AG08395 (cell line): ENCODE measurements around the gene SDF2L1.

ENCODE experiments used
- DNase-seq: peaks from one replicate; pipeline ENCODE4 v3.0.0; 2012; ENCODE audit warnings: mixed read lengths, low spot score

The SDF2L1 gene

DNA sequence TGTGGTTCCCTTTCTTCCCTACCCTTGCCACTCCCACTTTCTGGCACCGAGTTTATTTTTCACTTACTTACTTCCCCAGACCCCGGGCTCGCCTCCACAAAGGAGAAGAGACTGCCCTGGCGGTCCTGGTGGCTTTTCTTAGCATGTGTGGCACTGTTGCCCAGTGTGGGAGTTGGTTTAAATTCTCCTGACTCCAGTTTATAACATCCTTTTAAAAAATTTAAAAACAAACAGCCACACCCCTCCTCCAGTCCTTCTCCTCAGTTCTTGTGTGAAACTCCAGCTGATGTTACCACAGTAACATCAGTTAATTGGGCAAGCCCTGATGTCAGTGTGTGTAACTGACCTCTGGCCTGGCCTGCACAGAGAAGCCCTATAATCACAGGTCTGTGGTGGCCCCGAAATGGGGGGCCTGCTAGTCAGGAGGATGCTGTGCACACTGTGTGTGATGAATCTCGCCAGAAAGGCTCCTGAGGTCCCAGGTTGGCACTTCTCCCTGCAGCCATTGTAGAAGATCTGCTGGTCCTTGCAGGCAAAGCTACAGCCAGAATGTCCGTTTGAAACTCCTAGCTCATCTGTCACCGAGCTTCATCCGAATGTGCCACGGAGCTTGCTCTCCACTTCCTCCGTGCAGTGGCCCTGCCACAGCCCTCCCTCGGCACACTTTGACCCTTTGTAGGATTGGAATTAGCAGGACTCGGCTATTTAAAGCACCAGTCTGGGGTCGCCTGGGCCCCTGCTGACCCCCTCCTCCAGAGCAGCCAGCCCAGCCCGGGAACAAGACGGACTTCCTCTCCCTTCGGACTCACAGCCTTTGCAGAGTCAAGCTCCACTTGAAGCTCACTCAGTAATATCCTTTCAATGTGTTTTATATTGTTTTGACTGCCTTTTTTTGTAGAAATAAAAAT, 19.8 kb upstream of the SDF2L1 start:
- no peak for DNase-seq

DNA sequence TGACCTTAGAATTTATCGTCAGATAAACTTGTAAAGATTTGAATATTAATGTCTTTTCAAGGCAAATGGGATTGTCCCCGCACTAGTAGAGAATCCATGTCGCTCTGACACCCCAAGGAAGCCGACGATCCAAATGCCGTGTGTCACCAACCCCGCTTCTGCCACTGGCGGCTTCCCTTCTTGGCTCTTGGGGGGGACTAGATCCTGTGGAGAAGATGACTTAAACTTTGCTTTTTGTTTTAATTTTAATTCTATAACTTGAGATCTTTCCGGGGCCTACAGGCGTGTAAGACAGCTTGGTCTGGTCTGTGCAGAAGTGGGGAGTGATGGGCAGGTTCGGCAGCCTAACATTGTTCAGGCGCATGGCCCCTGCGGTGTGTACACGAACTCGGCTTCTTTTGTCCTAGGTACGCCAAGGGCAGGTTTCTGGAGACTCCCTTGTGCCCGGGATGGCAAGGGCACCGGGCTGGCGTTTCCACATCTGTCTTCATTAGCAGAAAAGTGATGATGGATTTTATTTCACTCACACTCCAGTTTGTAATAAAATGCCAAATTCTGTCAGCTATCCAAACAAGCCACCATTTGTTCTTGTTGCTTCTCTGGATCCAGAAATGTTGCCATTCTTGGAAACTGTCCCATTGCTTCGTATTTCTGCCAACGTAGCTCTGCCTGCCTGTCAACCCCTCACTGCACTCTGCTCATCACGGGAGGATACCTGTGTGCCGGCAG, 19.0 kb upstream of the SDF2L1 start:
- DNase-seq, result no peak

DNA sequence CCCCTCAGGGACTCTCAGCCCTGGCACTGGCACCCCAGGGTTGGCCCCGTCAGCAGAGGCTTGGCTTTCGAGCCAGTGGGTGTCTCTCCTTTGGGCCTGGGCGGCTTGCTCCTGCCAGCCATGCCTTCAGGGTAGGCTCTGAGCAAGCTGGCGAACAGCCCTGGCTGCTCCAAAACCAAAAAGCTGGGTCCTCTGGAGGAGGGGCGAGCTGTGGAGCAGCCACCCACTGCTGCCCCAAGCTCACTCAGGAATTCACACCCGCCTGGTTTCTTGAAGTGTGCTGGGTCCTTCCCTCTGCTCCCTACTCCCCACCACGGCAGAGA, 18.5 kb upstream of the SDF2L1 start:
- no peak for DNase-seq

DNA sequence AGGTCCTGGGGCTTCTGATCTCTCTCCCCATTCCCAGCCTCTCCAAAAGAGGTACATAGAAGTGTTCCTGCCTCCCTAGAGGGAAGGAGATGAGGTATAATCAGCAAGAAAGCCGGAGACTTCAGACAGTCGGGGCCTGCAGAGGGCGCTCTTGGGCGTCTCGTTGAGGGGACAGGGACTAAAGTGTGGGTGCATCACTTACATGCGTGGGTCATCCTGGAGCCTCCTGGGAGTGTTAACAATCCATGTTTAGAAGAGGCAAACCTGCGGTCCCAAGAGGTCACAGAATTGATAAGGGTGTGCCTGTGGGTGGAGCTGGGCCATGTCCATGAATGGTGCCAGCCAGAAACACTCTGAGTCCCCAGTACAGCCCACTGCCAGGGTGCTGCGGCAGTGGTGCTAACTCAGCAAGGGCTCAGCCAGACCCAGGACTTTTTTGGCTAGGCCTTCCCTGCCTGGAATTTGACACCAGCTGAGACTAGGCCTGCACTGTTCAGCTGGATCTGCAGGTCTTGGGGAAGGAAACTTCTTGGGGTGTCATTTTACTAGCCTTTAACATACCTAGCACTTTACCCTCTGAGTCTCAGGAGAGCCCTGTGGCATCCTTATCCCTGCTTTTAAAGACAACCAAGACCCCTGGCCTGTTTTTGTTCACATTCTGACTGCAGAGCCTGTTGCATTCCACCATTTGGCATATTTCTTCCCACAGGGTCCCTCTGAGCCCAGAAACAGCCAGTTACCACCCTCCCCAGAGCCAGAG, 17.8 kb upstream of the SDF2L1 start:
- no peak for DNase-seq

DNA sequence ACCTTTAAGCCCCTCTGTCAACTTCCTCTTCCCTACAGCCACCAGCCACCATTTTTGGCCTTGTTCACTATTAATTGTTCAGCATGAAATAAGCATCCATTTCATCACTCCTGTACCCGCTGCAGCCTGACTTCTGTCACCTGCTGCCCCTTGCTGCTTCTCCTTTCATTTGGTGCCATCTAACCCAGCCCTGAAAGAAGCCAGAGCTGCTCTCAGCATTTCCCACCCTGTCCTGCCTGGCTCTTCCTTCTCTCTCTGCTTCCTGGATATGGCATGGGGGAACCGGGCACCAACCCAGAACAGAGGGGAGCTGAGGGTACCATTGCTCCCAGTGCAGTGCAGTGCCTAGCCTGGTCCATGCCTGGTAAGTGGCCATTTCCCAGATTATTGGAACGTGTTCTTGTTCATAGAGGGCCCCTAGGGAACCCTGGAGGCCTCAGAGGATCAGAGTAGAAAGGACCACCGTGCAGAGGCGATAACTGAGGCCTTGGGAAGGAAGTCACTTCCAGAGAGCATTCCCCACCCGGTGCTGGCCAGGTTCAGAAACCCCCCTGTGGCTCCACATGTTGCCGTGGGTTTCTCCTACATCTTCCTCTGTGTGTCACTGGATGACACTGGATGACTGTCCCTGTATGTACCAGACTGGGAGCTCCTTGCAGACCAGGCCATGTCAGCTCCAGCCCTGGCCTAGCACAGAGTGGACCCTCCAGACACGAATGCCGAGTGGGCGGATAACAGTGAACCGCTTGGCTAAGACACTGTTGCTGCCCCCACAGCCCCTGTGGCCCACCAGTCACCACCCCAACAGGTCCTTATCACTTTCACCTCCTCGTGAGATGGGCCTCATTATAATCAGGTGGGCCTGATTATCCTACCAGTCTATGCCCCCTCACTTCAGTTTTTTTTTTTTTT, 17.0 kb upstream of the SDF2L1 start:
- no peak for DNase-seq

DNA sequence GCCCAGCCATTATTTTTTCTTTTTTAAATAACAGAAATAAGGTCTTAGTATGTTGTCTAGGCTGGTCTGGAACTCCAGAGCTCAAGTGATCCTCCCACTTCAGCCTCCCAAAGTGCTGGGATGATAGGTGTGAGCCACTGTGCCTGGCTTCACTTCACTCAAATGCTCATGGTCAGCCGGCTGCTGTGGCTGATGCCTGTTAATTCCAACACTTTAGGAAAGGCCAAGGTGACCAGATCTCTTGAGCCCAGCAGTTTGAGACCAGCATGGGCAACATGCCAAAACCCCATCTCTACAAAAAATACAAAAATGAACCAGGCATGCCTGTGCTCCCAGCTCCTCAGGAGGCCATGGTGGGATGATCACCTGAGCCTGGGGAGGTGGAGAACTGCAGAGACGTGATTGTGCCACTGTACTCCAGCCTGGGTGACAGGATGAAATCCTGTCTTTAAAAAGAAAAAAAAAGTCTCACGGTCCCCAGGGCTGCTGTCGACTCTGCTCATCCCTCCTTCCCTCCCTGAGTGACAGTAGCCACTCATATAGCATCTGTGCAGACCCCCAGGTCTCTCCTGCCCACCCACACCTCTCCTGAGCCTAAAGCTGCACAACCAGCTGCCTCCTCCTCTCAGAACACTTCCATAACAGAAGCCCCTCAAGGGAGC, 15.9 kb upstream of the SDF2L1 start:
- no peak for DNase-seq

DNA sequence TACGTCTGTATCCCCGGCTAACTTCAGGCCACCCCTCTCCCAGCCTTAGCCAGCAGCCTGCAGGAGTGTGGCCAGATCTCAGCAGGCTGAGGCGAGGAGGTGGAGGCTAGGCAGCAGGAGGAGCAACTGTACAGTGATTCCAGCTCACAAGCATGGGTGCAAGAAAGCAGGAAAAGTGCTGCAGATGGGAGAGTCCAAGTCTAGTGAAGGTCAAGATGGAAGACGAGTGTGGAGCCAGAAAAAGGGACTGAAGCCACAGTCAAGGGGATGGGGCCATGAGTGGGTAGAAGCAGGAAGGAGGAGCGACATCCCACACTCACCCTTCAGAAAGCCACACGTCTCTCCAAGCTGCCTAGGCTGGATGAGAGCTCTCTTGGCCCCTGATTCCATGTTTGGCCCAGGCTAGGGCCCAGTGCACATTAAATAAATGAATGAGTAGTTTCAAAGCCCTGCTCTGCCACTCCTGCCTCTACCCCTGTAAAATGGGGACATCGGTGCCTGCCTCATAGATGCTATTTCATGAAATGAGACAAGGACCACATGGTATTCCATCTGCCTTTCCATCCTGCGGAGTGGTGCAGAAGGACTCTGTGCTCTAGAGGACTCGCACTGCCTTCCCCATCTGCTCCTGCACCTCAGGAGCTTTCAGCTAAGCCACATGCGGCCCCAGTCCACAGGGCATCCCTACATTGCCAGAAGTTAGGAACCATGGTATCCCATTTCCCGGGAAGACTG, 15.2 kb upstream of the SDF2L1 start:
- no peak for DNase-seq

DNA sequence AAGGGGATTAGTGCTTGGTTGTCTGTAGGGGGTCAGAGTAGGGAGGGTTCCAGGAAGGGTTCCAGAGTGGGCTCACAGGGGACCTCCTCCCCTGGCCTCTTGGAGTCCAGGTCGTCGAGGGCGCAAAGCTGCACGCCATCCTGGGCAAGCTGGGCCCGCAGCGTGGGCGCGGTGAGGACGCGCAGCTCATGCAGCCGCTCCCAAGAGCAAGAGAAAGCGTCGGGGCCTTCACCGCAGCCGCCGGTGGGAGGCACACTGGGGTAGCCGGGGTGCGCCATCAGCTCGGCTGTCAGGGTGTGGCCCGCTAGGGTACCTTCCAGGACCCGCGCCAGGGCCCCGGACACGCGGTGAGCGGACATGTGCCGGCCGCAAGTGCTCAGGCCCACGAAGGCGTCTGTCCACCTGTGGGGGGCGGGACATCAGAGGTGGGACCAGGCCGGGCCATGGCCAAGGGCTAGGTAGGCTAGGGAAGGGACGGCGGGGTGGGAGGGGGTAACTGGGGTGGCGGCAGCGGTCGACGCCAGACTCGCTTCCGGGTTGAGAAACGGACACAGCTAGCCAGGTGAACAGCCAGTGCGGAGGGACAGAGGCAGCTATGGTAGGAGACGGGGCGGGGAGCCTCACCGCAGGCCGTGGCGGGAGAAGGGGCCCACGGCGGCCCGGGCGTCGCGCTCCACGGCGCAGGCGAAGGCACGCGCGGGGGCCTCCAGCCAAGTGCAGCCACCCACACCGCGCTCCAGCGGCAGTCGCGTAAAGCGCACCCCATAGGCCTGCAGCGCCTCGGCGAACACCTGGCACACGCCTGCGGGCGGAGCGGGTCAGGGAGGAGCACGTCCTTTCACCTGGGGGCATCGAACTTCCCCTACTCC, 13.5 kb upstream of the SDF2L1 start:
- DNase-seq, result no peak

DNA sequence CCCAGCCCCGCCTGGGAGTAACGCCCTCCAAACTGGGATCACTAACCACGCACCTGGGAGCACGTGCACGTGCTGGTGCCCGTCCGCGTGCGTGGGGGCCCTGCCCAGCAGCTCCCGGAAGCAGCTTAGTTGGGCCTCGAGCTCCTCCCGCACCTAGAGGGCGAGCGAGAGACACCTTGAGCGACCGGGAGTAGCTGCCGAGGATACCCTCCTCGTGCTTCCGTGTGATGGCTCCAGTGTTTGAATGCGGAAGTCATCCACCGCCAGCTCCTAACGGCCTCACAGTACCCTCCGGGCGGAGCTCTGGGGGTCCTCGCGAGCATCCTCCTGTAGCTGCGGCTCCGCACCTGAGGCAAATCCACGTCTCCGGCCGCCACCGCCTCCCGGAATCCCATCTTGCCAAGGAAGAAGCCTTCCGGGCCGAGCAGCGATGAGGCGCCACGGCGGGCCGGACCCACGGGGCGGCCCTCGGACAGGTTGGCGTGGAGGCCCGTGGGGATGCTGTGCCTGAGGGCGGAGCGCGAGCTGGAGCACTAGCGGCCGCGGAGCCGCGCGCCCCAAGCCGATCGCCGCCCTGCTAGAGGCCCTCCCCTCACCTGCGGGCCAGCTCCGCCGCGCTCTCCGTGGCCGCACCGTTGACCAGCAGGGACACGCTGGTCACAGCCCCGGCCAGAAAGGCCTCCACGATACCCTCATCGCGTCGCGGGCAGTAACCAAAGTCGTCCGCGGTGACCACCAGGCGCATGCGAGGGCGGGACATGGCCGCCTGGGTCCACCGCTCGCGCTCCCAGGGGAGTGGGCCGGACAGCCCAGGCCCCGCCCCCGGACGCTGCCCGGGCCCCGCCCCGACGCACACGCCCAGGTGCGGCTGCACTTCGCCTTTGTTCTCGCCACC, 12.6 kb upstream of the SDF2L1 start, which contains the start of gene YDJC:
Gene YDJC, minus strand, starts transcription at position 768 of the 895 bp plus-strand sequence. Its CDS starts 8 bp downstream, at position 760.
- peak; percentile 95 for DNase-seq

DNA sequence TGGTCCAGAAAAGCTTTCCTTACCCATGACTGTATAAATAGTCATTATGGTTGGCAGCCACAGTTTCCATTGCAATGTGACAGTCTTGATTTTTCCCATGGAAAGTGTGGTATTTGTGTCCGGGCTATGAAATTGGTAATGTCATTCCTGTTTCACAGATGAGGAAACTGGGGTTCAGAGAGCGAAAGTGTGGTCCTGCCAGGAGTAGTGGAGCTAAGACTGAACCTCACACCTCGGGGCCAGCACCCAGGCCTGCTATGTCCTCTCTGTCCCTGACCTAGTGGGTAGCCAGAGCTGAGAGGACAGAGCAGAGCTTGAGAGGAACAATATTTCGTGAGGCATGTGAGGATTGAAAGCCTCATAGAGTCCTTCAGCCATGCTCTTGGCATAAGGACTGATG, 11.1 kb upstream of the SDF2L1 start:
- no peak for DNase-seq

DNA sequence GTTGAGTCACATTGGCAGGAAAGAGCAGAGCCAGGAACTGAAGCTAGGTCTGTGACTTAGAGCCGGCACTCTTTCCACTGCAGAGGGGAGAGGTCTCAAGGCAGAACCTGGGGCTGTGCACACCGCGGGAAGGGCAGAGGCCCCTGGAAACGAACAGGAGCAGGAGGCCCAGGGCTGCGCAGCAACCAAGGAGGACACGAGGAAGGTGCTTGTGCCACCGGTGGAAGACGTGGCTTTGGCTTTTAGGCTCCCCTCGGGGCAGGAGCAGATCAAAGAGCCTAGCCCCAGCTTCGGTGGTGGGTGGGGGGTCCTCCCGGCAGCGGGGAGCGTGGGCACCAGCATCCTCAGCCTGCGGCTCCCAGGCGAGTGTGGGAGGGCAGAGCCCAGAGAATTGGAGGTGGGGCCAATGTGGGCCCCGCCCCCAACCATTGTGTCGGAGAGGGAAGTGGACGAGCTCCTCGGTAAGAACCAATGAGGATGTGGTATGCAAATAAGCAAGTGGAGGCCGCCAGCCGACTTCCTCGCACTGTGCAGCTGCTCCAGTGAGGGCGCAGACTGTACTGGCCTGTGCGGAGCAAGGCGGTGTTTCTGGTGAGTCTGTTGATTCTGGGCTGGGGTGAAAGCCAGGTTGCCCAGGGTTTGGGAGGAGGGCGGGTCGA, 9.7 kb upstream of the SDF2L1 start, which contains the start of gene CCDC116:
Gene CCDC116, plus strand, starts transcription at position 524 of the 659 bp plus-strand sequence. CDS start 422 bp downstream, outside the sequence.
- DNase-seq, result no peak

DNA sequence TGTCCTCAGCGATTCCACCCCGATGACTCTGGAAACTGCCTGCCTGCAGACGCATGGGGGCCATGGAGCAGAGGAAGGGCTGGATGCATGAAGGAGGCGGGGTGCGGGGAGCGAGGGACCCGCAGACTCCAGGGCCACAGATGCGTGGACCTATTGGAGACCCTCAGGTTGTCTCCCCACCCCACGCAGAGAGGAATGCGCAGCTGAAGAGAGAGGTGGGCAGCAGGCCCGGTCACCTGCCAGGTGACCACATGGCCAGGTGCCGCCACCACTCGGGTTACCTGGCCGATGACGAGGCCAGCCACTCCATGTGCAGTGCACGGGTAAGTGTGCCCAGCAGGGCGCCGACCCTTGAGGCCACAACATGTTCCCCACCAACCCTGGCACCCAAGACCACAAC, 9.2 kb upstream of the SDF2L1 start:
- no peak for DNase-seq

DNA sequence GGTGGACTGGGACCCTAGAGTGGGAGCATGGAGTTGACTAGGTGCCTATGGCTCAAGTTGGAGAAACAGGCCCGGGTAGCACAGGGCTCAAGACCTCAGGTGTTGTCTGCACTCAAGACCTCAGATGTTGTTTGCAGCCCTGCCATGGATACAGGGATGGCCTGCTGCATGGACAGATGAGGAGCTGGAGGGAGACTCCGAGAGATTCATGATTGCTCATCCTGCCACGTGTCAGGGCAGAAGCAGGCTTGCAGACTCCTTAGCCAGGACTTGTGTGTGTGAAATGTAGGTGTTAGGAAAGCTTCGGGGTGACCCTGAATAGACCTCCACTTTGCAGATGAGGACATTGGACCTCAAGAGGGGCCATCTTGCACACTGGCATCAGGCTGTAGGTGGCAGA, 8.6 kb upstream of the SDF2L1 start:
- DNase-seq, result no peak

DNA sequence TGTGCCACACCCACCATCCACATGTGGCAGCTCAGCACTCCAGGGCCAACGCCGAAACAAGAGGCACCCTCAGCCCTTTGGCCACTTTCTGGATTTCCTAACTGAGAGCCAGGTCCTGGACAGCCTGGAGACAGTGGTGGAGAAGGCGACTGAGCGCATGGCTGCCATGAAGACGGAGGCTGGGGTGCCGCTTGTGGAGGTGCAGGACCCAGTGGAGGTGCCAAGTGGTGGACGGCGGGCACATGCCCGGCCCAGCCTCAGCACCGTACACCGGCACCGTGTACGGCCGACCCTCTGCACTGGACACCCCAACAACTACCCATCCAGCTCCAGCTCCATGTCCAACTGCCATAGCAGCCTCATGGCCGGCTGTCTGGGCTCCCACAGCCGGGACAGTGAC, 8.0 kb upstream of the SDF2L1 start:
- no peak for DNase-seq

DNA sequence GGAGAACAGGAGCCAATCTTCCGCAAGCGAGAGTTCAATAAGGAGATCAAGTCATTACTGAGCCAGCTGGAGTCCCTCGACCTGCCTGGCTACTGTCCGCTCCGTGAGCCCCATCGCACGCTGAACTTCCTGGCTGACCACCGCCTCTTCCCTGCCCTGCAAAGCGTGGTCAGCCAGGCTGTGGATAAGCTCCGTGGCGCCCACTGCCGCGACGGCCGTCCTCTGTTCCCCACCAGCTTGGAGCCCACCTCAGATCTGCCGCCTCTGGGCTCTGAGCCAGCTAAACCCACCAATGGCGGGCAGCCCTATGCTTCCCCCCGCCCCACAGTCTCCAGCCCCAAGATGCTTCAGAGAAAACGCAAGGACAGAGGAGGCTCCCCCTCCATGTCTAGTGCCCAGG, 7.3 kb upstream of the SDF2L1 start:
- no peak for DNase-seq

DNA sequence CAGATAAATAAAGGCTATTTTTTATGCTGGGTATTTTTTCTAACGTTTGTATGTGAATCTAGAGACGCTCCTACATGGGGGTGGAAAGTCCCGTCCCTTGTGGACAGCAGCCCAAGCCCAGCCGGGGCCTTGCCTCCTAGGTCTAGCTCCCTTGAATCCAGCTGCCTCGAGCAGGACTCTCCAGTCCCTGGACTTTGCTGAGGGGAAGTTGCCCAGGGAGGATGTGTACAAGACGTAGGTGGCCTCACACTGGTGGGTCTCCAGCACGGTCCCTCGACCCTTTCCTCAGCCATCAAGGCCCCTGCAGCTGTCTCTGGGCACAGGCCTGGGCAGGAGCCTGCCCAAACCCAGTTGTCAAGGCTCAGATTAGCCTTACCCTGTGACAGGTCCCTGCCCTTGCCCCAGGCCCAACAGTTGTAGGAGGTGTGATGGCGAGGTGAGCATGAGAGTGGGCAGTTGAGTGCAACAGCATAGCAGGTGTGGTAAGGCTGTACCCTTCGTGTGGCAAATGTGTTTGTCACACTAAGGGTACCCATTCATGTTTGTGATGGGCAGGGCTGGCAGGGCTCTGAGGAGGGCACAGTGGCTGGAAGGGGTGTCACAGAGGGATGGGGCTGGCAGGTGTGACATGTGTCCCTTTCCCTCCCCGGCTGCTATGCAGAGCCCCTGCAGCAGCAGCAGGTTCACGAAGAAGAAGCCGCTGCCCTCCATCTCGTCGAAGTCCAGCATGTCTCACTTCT, 6.2 kb upstream of the SDF2L1 start:
- DNase-seq, result no peak
